Astrocyte (in vitro differentiated cells and primary cell): ENCODE measurements around the gene QSER1. TPM values are rescaled to one million over a fixed set of nuclear protein-coding genes. Genes with fewer than 3 reads are reported as not detected.

ENCODE experiments used
- DNase-seq: peaks from one replicate; pipeline ENCODE4 v3.0.0-alpha.2; 2010; ENCODE audit warnings: low read depth
- FAIRE-seq: peaks from 2 replicates; lab custom pipeline; 2011; peaks lifted over from hg19 to GRCh38; lab: Jason Lieb, UNC
- H2AFZ ChIP-seq: 2 replicates; pipeline ENCODE4 v1.6.0; 2012; ENCODE audit warnings: low read depth, low read length, inconsistent platforms
- H3K27ac ChIP-seq: 2 replicates; pipeline ENCODE4 v1.5.1; 2011; ENCODE audit warnings: low read depth, low read length, inconsistent platforms
- H3K27me3 ChIP-seq: 2 replicates; pipeline ENCODE4 v1.6.0; 2011; ENCODE audit warnings: low read length, inconsistent platforms; ENCODE audit not compliant: insufficient read depth
- H3K36me3 ChIP-seq: 2 replicates; pipeline ENCODE4 v1.5.1; 2011; ENCODE audit warnings: low read length, inconsistent platforms; ENCODE audit not compliant: insufficient read depth
- H3K4me1 ChIP-seq: 2 replicates; pipeline ENCODE4 v1.5.1; 2011; ENCODE audit warnings: low read length, inconsistent platforms; ENCODE audit not compliant: insufficient read depth
- H3K4me2 ChIP-seq: 2 replicates; pipeline ENCODE4 v1.6.0; 2012; ENCODE audit warnings: low read length, inconsistent platforms
- H3K4me3 ChIP-seq: 2 replicates; pipeline ENCODE4 v1.5.1; 2011; ENCODE audit warnings: low read depth, mild to moderate bottlenecking, low read length, inconsistent platforms; ENCODE audit not compliant: insufficient read depth
- H3K79me2 ChIP-seq: 2 replicates; pipeline ENCODE4 v1.6.0; 2012; ENCODE audit warnings: mild to moderate bottlenecking, low read length, inconsistent platforms; ENCODE audit not compliant: insufficient read depth
- H3K9ac ChIP-seq: 2 replicates; pipeline ENCODE4 v1.6.0; 2012; ENCODE audit warnings: mild to moderate bottlenecking, low read length, inconsistent platforms
- H3K9me3 ChIP-seq: 2 replicates; pipeline ENCODE4 v1.5.1; 2012; ENCODE audit warnings: low read depth, mild to moderate bottlenecking, low read length, inconsistent platforms; ENCODE audit not compliant: insufficient read depth
- H4K20me1 ChIP-seq: 2 replicates; pipeline ENCODE4 v1.6.0; 2012; ENCODE audit warnings: low read length, inconsistent platforms; ENCODE audit not compliant: insufficient read depth
- H3K27ac Mint-ChIP-seq: one replicate; pipeline ENCODE4 v1.8.0; 2021; ENCODE audit warnings: mild to moderate bottlenecking, mixed read lengths; ENCODE audit not compliant: unreplicated experiment
- H3K27me3 Mint-ChIP-seq: one replicate; pipeline ENCODE4 v1.8.0; 2021; ENCODE audit warnings: low read depth, mixed read lengths; ENCODE audit not compliant: unreplicated experiment
- H3K36me3 Mint-ChIP-seq: one replicate; pipeline ENCODE4 v1.8.0; 2021; ENCODE audit warnings: low read depth, mixed read lengths; ENCODE audit not compliant: unreplicated experiment
- H3K4me1 Mint-ChIP-seq: one replicate; pipeline ENCODE4 v1.8.0; 2021; ENCODE audit warnings: low read depth, mixed read lengths; ENCODE audit not compliant: unreplicated experiment
- H3K4me3 Mint-ChIP-seq: one replicate; pipeline ENCODE4 v1.8.0; 2021; ENCODE audit warnings: mild to moderate bottlenecking, moderate library complexity, mixed read lengths; ENCODE audit not compliant: unreplicated experiment
- H3K9me3 Mint-ChIP-seq: one replicate; pipeline ENCODE4 v1.8.0; 2021; ENCODE audit warnings: mild to moderate bottlenecking, mixed read lengths; ENCODE audit not compliant: unreplicated experiment
- CTCF ChIP-seq: IDR thresholded peaks from 2 replicates; pipeline ENCODE4 v1.5.1; 2011; ENCODE audit warnings: low read depth, mild to moderate bottlenecking, inconsistent platforms, low read length, moderate library complexity; ENCODE audit not compliant: insufficient read depth
- EZH2 ChIP-seq: IDR thresholded peaks from 2 replicates; pipeline ENCODE4 v1.6.1; 2012; ENCODE audit warnings: mild to moderate bottlenecking, low read length, inconsistent platforms; ENCODE audit not compliant: insufficient read depth
- total RNA-seq: library from RNA; stranded (reverse); gene quantifications from 2 replicates; pipeline ENCODE4 v1.2.1, GENCODE V29; 2021

QSER1 gene
- total RNA-seq, 1 donor from 2014 or later = 35.7 TPM

GRCh38 chr11:32894921-32895320 lies 2.3 kb downstream of the QSER1 start:
- FAIRE-seq = no peak
- H3K4me3 Mint-ChIP-seq = peak overlapping the region; percentile 89
- H4K20me1 ChIP-seq = peaks cover 19% of the 10 kb centered on the region

GRCh38 chr11:32895471-32895870 lies 2.9 kb downstream of the QSER1 start:
- H4K20me1 ChIP-seq = peaks cover 25% of the 10 kb centered on the region
- peaks cover 9% of the 10 kb centered on the region for H3K36me3 ChIP-seq
- no peak overlapping the region for H3K27ac ChIP-seq
- no peak overlapping the region for H3K9ac ChIP-seq
- peaks cover 73% of the 10 kb centered on the region for H3K79me2 ChIP-seq
- no peaks in the 10 kb centered on the region for H3K9me3 Mint-ChIP-seq
- peaks cover 11% of the 10 kb centered on the region for H3K4me1 ChIP-seq
- no peak overlapping the region for H2AFZ ChIP-seq
- H3K27me3 ChIP-seq = no peaks in the 10 kb centered on the region
- no peak for TF ChIP-seq EZH2
- peaks cover 18% of the 10 kb centered on the region for H3K4me1 Mint-ChIP-seq
- DNase-seq (no peak), FAIRE-seq (no peak)
- no peaks in the 10 kb centered on the region for H3K9me3 ChIP-seq
- peak overlapping the region; percentile 89 for H3K4me3 Mint-ChIP-seq
- peaks cover 4% of the 10 kb centered on the region for H3K36me3 Mint-ChIP-seq
- no peaks in the 10 kb centered on the region for H3K27me3 Mint-ChIP-seq
- H3K4me3 ChIP-seq = no peak overlapping the region
- peak overlapping the region; percentile 91 for H3K4me2 ChIP-seq
- peak overlapping the region; percentile 14 for H3K27ac Mint-ChIP-seq

More at GRCh38 chr11:32894921-32895320, 2.3 kb downstream of the QSER1 start:
- Mint-ChIP-seq H3K27me3 (no peaks in the 10 kb centered on the region), H3K4me1 (peaks cover 17% of the 10 kb centered on the region), H3K27ac (peak overlapping the region; percentile 94), H3K9me3 (no peaks in the 10 kb centered on the region), H3K36me3 (peaks cover 3% of the 10 kb centered on the region)
- no peak overlapping the region for H2AFZ ChIP-seq
- H3K27me3 ChIP-seq = no peaks in the 10 kb centered on the region
- H3K36me3 ChIP-seq = peaks cover 8% of the 10 kb centered on the region
- peaks cover 11% of the 10 kb centered on the region for H3K4me1 ChIP-seq
- H3K4me2 ChIP-seq = peak overlapping the region; percentile 91
- no peak for DNase-seq
- H3K4me3 ChIP-seq = peak overlapping the region; percentile 79
- TF ChIP-seq CTCF = no peak
- TF ChIP-seq EZH2 = no peak
- peaks cover 68% of the 10 kb centered on the region for H3K79me2 ChIP-seq
- H3K9ac ChIP-seq = peak overlapping the region; percentile 95
- H3K27ac ChIP-seq = peak overlapping the region; percentile 86
- no peaks in the 10 kb centered on the region for H3K9me3 ChIP-seq

GRCh38 chr11:32897103-32897502 lies 4.5 kb downstream of the QSER1 start:
- Histone ChIP-seq H3K27ac (no peak overlapping the region), H3K9ac (no peak overlapping the region), H3K79me2 (peaks cover 89% of the 10 kb centered on the region), H3K9me3 (no peaks in the 10 kb centered on the region), H3K27me3 (no peaks in the 10 kb centered on the region), H3K4me1 (peaks cover 8% of the 10 kb centered on the region), H4K20me1 (peaks cover 39% of the 10 kb centered on the region), H2AFZ (no peak overlapping the region), H3K4me3 (no peak overlapping the region), H3K4me2 (no peak overlapping the region), H3K36me3 (peaks cover 9% of the 10 kb centered on the region)
- Mint-ChIP-seq H3K27me3 (no peaks in the 10 kb centered on the region), H3K27ac (no peak overlapping the region), H3K4me3 (no peak overlapping the region), H3K36me3 (peaks cover 4% of the 10 kb centered on the region), H3K9me3 (no peaks in the 10 kb centered on the region), H3K4me1 (peaks cover 16% of the 10 kb centered on the region)
- TF ChIP-seq EZH2 (no peak), CTCF (no peak)
- DNase-seq (no peak), FAIRE-seq (no peak)
